Heart left ventricle (tissue), 16 donors: ENCODE data around the gene HS3ST3A1. TPM values are rescaled to one million over a fixed set of nuclear protein-coding genes. Genes with fewer than 3 reads are reported as not detected.
A peak's percentile ranks its signal among the peaks of the same experiment; 100 is the strongest.

ENCODE experiments used
- ATAC-seq, 4 donors: fragments of 200-7000 bp; cut with Tn5 transposase; one replicate each; pipeline ENCODE4 v1.9.1; 2020 to 2022; ENCODE audit warnings: moderate library complexity in 4 of 4, mild to moderate bottlenecking in 3 of 4, moderate number of reproducible peaks in 1 of 4
- DNase-seq, 5 donors: peaks; one replicate each; pipeline ENCODE4 v3.0.0-alpha.2; 2020
- H3K27ac ChIP-seq, 12 donors: fragments of 200-600 bp; sonication (generic) in 4 of 12; one replicate each; pipeline versions ENCODE4 v1.5.0 to v1.8.0; 2016 to 2022; ENCODE audit warnings: mild to moderate bottlenecking in 2 of 12
- H3K27me3 ChIP-seq, 9 donors: fragments of 200-600 bp; sonication (generic) in 2 of 9; one replicate each; pipeline versions ENCODE4 v1.5.1 to v1.8.0; 2016 to 2022; ENCODE audit warnings: mild to moderate bottlenecking in 3 of 9
- H3K36me3 ChIP-seq, 9 donors: fragments of 200-600 bp; sonication (generic) in 2 of 9; one replicate each; pipeline versions ENCODE4 v1.5.0 to v1.8.0; 2018 to 2022; ENCODE audit warnings: mild to moderate bottlenecking in 2 of 9
- H3K4me1 ChIP-seq, 12 donors: fragments of 200-600 bp; sonication (generic) in 4 of 12; one replicate each; pipeline versions ENCODE4 v1.5.0 to v1.8.0; 2016 to 2022; ENCODE audit warnings: mild to moderate bottlenecking in 3 of 12
- H3K4me3 ChIP-seq, 12 donors: fragments of 200-600 bp; sonication (generic) in 4 of 12; one replicate each; pipeline versions ENCODE4 v1.5.0 to v1.8.0; 2017 to 2022; ENCODE audit warnings: mild to moderate bottlenecking in 9 of 12, moderate library complexity in 4 of 12
- H3K9me3 ChIP-seq, 12 donors: fragments of 200-600 bp; sonication (generic) in 4 of 12; one replicate each; pipeline versions ENCODE4 v1.5.0 to v1.8.0; 2016 to 2022; ENCODE audit warnings: mild to moderate bottlenecking in 1 of 12
- POLR2A ChIP-seq, 2 donors: fragments of 450-650 bp; IDR thresholded peaks; one replicate each; pipeline ENCODE4 v1.6.1; 2017; ENCODE audit warnings: antibody characterized with exemption in 2 of 2, mild to moderate bottlenecking in 2 of 2, moderate library complexity in 2 of 2
- WGBS, 4 donors: extraction: QIAGEN DNeasy Blood & Tissue Kit in 2 of 4; methylation state at CpG; one replicate each; pipeline versions ENCODE4 v1.1.5 to v1.1.7; 2013 to 2018; 5-methylcytosine and 5-hydroxymethylcytosine counted together
- intact Hi-C, 10 donors: fragments of 100-400 bp; cut with DNase I; formaldehyde crosslinking; loops; one replicate each; pipeline versions ENCODE4 v1.11.1 to v1.14.2; 2022
- polyA plus RNA-seq, 2 donors: library from polyadenylated mRNA; stranded (reverse); fragments of 200-250 nt; gene quantifications; one replicate each; pipeline ENCODE4 v1.2.3, GENCODE V29; 2013
- total RNA-seq, 9 donors: library from RNA; depleted of rRNA in 2 of 9; stranded (reverse); fragments of >200 nt in 2 of 9; fragmentation: NEBNext Ultra II Directional in 3 of 9; extraction: Animal tissue kit (Norgen Biotek cat#: 25700) in 3 of 9; gene quantifications; one replicate each; pipeline versions ENCODE4 v1.1.0 to v1.2.4, GENCODE V29; 2016 to 2023
- TF ChIP-seq, protein P1 (sequence below), 12 donors: fragments of 200-600 bp; sonication (generic) in 4 of 12; IDR thresholded peaks; one replicate each; pipeline versions ENCODE4 v1.5.0 to v1.8.0; 2018 to 2022; ENCODE audit warnings: antibody characterized with exemption in 12 of 12, mild to moderate bottlenecking in 5 of 12
- donor health status: ischemic (EF 13 %, LVEDD 7.1; RV severe dilation, severe dysfunction).
- donor health status: healthy with polysubstance abuse.
- donor health status: DM: no; HTN: yes; CAD: no.
- donor health status: DM: no; HTN: no; CAD: no.
- donor health status: ischemic (EF 25% LVEDD 6.9; RV normal size, moderate dysfunction).
- donor health status: ischemic (EF 25% LVEDD 5.7; RV mildly dilated, moderate dysfunction).
- donor health status: healthy.
- donor health status: DM: yes; HTN: yes; CAD: no.
- donor health status: ischemic (EF 35%, LVEDD 5.7; RV mildly dilated, moderate dysfunction).
- donor health status: nonischemic (EF 11% LVEDD 7.7; RV severe dilation, severe dysfunction).
- donor health status: DM: yes; HTN: yes; CAD: no.
- donor health status: PGD.
- donor health status: ischemic (EF 29% LVEDD 5.4; RV normal size, mild dysfunction).
- donor health status: nonischemic (EF 23%, LVEDD 6.1; RV moderate dilation, normal function).

The HS3ST3A1 gene
- total and polyA plus RNA-seq, 11 donors = 0.08 to 5.7 (median 1.8) TPM

DNA sequence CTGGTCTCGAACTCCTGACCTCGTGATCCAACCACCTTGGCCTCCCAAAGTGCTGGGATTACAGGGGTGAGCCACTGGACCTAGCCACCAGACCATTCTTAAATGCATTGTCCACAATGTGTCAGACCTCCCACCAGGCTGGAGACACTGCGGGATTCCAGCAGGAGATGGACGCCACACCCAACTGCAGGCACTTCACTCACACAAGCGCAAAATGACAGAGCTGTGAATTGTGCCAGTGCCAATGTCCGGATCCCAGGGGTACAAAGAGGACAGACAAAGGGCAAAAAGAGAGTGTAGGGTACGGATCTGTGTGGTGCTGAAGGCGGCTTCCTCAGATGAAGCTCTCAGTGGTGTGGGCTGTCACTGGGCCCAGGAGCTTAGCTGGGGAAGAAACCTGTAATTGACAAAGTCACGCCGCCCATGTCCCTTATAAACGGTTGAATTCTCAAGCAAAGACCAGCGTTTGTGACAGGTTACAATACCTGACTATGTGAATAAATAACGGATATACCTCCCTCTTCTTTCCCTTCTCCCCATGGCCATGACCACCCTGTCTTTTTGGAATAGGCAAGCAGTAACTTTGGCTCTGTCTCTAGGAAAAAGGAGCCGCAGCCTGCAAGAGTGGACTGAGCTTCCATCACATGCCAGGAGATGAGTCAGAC is 40.0 kb downstream of the HS3ST3A1 start:
- H3K9me3 ChIP-seq = peaks cover 0 to 3% (median 0%) of the 10 kb centered on the region in 12 donors
- H3K4me3 ChIP-seq = no peak overlapping the region
- WGBS, 4 donors = 85 to 90% (median 86%) methylated on average over 14 of the region's 14 CpGs
- DNase-seq (peak in 2 of 5 donors; percentile 21 to 42), ATAC-seq (peak; percentile 58 to 95 (median 88))
- no peaks in the 10 kb centered on the region for H3K4me1 ChIP-seq
- intact Hi-C loops = loop anchor here in 2 of 10 donors (10.0 kb wide), 1 partner anchor 227 kb away; no protein-coding TSS in a partner anchor
- no peaks in the 10 kb centered on the region for H3K36me3 ChIP-seq
- TF ChIP-seq POLR2A (IDR thresholded peaks at IDR 0.05) = no peak
- TF ChIP-seq, protein P1, sequence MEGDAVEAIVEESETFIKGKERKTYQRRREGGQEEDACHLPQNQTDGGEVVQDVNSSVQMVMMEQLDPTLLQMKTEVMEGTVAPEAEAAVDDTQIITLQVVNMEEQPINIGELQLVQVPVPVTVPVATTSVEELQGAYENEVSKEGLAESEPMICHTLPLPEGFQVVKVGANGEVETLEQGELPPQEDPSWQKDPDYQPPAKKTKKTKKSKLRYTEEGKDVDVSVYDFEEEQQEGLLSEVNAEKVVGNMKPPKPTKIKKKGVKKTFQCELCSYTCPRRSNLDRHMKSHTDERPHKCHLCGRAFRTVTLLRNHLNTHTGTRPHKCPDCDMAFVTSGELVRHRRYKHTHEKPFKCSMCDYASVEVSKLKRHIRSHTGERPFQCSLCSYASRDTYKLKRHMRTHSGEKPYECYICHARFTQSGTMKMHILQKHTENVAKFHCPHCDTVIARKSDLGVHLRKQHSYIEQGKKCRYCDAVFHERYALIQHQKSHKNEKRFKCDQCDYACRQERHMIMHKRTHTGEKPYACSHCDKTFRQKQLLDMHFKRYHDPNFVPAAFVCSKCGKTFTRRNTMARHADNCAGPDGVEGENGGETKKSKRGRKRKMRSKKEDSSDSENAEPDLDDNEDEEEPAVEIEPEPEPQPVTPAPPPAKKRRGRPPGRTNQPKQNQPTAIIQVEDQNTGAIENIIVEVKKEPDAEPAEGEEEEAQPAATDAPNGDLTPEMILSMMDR (IDR thresholded peaks at IDR 0.05) = no peak
- no peak overlapping the region for H3K27ac ChIP-seq
- no peaks in the 10 kb centered on the region for H3K27me3 ChIP-seq

DNA sequence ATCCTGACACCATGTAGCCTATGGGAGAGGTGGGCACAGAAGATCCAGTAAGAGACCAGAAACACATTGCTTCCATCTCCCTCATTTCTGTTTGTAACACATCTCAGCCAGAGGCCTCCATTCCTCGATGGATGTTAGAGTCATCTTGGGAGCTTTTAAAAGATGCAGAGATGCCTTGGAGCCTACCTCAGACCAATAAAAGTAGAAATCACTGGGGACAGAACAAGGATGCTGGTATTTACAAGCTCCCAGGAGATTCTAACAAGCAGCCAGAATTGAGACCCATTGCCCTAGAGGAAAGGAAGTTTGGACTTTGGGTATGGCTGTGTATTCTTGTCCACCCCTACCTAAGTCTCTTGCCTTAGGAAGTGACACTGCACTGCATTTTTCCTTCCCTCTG is 40.8 kb downstream of the HS3ST3A1 start:
- no peak for TF ChIP-seq POLR2A (IDR thresholded peaks at IDR 0.05)
- TF ChIP-seq, protein P1 (IDR thresholded peaks at IDR 0.05) = no peak
- no peaks in the 10 kb centered on the region for H3K27me3 ChIP-seq
- no peaks in the 10 kb centered on the region for H3K4me1 ChIP-seq
- no peak for ATAC-seq
- DNase-seq = no peak
- intact Hi-C loops = loop anchor here in 2 of 10 donors (10.0 kb wide), 1 partner anchor 226 kb away; no protein-coding TSS in a partner anchor
- H3K27ac ChIP-seq = no peak overlapping the region
- H3K4me3 ChIP-seq = no peak overlapping the region
- no peaks in the 10 kb centered on the region for H3K36me3 ChIP-seq
- H3K9me3 ChIP-seq = no peaks in the 10 kb centered on the region
- 73 to 82% (median 79%) methylated on average over 1 of the region's 1 CpG for WGBS, 4 donors

DNA sequence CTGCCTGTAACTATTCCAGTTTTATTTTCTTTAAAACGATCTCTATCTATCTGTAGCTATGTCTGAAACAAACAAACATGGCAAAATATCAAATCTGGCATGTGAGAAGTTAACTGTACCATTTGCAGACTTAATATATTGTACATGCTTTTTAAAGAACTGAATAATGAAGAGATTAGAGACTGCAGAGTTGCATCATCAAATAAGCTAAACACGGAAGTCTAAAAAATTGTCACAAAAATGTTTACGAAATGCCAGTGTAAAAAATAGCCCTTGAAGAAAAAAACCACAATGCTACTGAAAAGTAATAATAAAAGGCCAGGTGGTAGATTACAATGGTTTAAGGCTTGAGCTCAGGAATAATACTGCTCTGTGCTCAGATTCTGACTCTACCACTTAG is 43.1 kb downstream of the HS3ST3A1 start:
- H3K36me3 ChIP-seq = no peaks in the 10 kb centered on the region
- no peak for ATAC-seq
- H3K4me3 ChIP-seq = no peak overlapping the region
- no peak for DNase-seq
- no peaks in the 10 kb centered on the region for H3K9me3 ChIP-seq
- H3K27ac ChIP-seq = no peak overlapping the region
- no peak for TF ChIP-seq POLR2A (IDR thresholded peaks at IDR 0.05)
- TF ChIP-seq, protein P1 (IDR thresholded peaks at IDR 0.05) = no peak
- H3K27me3 ChIP-seq = no peaks in the 10 kb centered on the region
- intact Hi-C loops = no loop called here
- WGBS, 4 donors = 61 to 76% (median 70%) methylated on average over 3 of the region's 3 CpGs
- no peaks in the 10 kb centered on the region for H3K4me1 ChIP-seq

DNA sequence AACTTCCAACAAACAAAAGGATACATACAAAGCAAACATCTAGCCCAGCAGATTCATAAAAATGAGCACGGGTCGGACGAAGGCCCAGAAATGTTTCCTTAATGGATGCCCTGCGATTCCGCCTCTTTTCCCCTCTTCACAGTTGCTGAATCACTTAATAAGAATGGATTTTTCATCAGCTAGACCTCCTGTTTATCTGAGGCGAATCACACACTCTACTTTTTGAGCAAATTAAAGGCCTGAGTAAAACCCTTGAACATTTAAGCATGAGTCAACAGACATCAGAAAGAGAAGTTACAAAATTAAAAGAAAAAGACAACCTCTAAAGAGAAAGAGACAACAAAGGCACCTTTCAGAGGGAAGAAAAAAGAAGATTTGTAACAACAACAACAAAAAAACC is 44.7 kb downstream of the HS3ST3A1 start:
- Histone ChIP-seq H3K4me3 (no peak overlapping the region), H3K27ac (no peak overlapping the region), H3K9me3 (no peaks in the 10 kb centered on the region), H3K27me3 (no peaks in the 10 kb centered on the region), H3K36me3 (no peaks in the 10 kb centered on the region), H3K4me1 (no peaks in the 10 kb centered on the region)
- DNase-seq (no peak), ATAC-seq (no peak)
- WGBS, 4 donors = 87 to 93% (median 92%) methylated on average over 6 of the region's 6 CpGs
- no peak for TF ChIP-seq POLR2A (IDR thresholded peaks at IDR 0.05)
- TF ChIP-seq, protein P1 (IDR thresholded peaks at IDR 0.05) = no peak
- intact Hi-C loops = no loop called here
